WERI-Rb-1 (cell line): Measurements from ENCODE around the gene LDHAL6A.
"Not testable (repeated sequence)": the region's sequence is repeated elsewhere in the genome, so short reads cannot be mapped to it uniquely, and the experiment has no call there.

ENCODE experiments used
- DNase-seq: peaks from one replicate; pipeline ENCODE4 v3.0.0-alpha.2; 2020
- H3K27ac ChIP-seq: fragments of 250-450 bp; sonication (Bioruptor Pico); 2 replicates; pipeline ENCODE4 v1.5.1; 2020; ENCODE audit warnings: mild to moderate bottlenecking, moderate library complexity
- H3K27me3 ChIP-seq: fragments of 250-450 bp; sonication (Bioruptor Pico); 2 replicates; pipeline ENCODE4 v1.5.1; 2021; ENCODE audit warnings: mild to moderate bottlenecking, low read depth, moderate library complexity; ENCODE audit not compliant: insufficient read depth, severe bottlenecking
- H3K36me3 ChIP-seq: fragments of 250-450 bp; sonication (Bioruptor Pico); 2 replicates; pipeline ENCODE4 v1.5.1; 2020; ENCODE audit warnings: mild to moderate bottlenecking, moderate library complexity
- H3K4me3 ChIP-seq: 2 replicates; pipeline ENCODE4 v1.5.1; 2011; ENCODE audit warnings: low read depth, mild to moderate bottlenecking, control low read depth, low read length
- H3K9me3 ChIP-seq: fragments of 250-450 bp; sonication (Bioruptor Pico); 2 replicates; pipeline ENCODE4 v1.5.1; 2021; ENCODE audit warnings: mild to moderate bottlenecking, moderate library complexity; ENCODE audit not compliant: severe bottlenecking
- TF ChIP-seq, protein P1 (sequence below): IDR thresholded peaks from 2 replicates; pipeline ENCODE4 v1.5.1; 2011; ENCODE audit warnings: low read depth, mild to moderate bottlenecking, control low read depth, inconsistent platforms, low read length

LDHAL6A gene

DNA sequence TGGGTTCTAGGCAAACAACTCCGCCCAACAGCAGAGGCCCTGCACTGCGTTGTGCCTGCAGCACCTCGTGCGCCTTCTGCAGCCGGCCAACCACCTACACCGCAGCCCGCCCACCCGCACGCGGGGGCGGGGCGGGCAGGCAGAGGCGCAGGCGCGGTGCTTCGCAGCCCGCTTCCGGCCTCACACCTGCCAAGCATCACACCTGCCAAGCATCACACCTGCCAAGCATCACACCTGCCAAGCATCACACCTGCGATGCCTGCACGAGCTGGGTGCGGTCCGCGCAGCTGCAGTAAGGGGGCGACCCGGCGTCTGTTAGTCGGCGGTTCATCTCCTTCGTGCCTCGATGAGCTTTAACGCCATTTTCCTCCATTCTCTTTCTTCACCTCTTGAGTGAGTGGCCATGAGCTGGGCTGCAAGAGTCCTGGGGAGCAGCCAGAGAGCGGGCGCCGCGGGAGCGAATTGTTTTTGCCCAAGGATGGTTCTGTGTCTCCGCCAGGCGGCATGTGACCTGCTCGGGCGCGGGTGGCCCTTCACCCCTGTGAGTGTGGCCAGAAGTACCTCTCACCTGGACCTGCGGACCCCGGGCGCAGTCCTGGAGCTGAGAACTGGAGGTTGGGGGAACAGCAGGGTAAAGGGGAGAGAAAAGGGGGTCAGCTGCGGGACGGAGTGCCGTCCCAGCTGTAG is at the start of gene LDHAL6A:
Gene LDHAL6A (plus strand): TSS at position 171 of the 687 bp plus-strand sequence. CDS start 825 bp downstream, outside the sequence.
- no peak for DNase-seq
- H3K9me3 ChIP-seq, result no peaks in the 10 kb centered on the region
- TF ChIP-seq, protein P1, sequence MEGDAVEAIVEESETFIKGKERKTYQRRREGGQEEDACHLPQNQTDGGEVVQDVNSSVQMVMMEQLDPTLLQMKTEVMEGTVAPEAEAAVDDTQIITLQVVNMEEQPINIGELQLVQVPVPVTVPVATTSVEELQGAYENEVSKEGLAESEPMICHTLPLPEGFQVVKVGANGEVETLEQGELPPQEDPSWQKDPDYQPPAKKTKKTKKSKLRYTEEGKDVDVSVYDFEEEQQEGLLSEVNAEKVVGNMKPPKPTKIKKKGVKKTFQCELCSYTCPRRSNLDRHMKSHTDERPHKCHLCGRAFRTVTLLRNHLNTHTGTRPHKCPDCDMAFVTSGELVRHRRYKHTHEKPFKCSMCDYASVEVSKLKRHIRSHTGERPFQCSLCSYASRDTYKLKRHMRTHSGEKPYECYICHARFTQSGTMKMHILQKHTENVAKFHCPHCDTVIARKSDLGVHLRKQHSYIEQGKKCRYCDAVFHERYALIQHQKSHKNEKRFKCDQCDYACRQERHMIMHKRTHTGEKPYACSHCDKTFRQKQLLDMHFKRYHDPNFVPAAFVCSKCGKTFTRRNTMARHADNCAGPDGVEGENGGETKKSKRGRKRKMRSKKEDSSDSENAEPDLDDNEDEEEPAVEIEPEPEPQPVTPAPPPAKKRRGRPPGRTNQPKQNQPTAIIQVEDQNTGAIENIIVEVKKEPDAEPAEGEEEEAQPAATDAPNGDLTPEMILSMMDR, result no peak
- H3K27me3 ChIP-seq, result no peaks in the 10 kb centered on the region
- H3K27ac ChIP-seq, result no peak within 1 kb of the TSS
- H3K36me3 ChIP-seq, result no peaks in the 10 kb centered on the region
- no peak within 1 kb of the TSS for H3K4me3 ChIP-seq

DNA sequence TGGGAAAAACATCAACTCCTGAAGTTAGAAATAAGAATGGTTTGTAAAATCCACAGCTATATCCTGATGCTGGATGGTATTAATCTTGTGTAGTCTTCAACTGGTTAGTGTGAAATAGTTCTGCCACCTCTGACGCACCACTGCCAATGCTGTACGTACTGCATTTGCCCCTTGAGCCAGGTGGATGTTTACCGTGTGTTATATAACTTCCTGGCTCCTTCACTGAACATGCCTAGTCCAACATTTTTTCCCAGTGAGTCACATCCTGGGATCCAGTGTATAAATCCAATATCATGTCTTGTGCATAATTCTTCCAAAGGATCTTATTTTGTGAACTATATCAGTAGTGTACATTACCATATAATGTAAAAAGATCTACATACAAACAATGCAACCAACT is 48.3 kb upstream of the LDHAL6A start:
- not testable (repeated sequence) for H3K27me3 ChIP-seq, H3K27ac ChIP-seq, DNase-seq, H3K4me3 ChIP-seq, H3K9me3 ChIP-seq
- H3K36me3 ChIP-seq, result peaks cover 63% of the 10 kb centered on the region

DNA sequence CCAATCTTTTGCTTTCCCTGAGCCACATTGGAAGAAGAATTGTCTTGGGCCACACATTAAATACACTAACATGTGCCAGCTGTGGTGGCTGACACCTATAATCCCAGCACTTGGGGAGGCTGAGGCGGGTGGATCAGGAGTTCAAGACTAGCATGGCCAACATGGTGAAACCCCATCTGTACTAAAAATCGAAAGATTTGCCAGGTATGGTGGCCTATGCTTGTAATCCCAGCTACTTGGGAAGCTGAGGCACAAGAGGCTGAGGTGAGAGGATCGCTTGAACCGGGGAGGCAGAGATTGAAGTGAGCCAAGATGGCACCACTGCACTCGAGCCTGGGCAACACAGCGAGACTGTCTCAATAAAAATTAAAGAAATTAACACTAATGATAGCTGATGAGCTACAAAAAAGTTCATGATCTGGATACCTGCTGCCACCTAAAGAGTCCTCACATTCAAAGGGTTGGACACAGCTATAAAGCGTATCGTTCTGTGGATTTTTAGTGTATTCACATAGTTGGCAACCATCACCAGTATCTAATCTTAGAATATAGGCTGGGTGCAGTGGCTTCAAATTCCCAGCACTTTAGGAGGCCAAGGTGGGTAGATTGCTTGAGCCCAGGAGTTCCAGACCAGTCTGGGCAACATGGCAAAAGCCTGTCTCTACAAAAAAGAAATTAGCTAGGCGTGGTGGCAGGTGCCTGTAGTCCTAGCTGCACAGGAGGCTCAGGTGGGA is 46.9 kb upstream of the LDHAL6A start:
- Histone ChIP-seq H3K4me3 (no peak overlapping the region), H3K27me3 (no peaks in the 10 kb centered on the region), H3K27ac (no peak overlapping the region), H3K36me3 (peaks cover 50% of the 10 kb centered on the region), H3K9me3 (no peaks in the 10 kb centered on the region)
- DNase-seq, result no peak
- TF ChIP-seq, protein P1, result no peak

DNA sequence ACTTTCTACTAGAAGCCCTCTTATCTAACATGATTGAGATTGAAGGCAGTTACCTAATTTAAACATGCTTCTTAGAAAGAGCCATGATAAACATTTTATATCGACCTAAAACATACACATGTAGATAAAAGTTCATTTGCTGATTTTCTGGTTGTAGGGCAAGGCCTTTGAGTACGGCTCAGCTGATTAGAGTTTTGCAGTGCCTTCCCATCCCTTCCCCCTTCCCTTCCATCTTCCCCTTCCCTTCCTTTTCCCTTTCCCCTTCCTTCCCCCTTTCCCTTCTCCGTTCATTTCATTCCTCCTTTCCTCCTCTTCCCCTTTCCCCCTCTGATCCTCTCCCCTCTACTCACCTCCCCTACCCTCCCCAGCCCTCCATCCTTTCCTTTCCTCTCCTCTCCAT is 39.2 kb upstream of the LDHAL6A start:
- Histone ChIP-seq H3K9me3 (no peaks in the 10 kb centered on the region), H3K4me3 (no peak overlapping the region), H3K27ac (no peak overlapping the region), H3K27me3 (no peaks in the 10 kb centered on the region), H3K36me3 (no peaks in the 10 kb centered on the region)
- no peak for DNase-seq
- TF ChIP-seq, protein P1, result no peak

DNA sequence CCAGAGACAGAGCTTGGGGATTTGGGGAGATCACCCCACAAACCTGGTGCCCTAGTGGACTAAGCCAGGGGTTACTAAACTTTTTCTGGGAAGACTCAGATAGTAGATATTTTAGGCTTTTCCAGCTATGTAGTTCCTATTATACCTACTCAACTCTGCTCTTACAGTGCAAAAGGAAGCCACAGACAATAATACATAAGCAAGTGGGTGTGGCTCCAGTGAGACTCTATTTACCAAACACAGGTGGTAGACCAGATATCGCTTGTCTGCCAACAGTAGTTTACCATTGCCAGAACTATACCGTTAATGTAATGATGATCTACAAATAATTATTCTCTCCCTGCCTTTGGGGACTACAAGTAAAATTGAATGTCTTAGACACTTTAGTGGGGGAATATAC is 36.6 kb upstream of the LDHAL6A start:
- no peaks in the 10 kb centered on the region for H3K9me3 ChIP-seq
- no peak overlapping the region for H3K27ac ChIP-seq
- no peaks in the 10 kb centered on the region for H3K36me3 ChIP-seq
- H3K4me3 ChIP-seq, result no peak overlapping the region
- DNase-seq, result no peak
- TF ChIP-seq, protein P1, result no peak
- H3K27me3 ChIP-seq, result no peaks in the 10 kb centered on the region

DNA sequence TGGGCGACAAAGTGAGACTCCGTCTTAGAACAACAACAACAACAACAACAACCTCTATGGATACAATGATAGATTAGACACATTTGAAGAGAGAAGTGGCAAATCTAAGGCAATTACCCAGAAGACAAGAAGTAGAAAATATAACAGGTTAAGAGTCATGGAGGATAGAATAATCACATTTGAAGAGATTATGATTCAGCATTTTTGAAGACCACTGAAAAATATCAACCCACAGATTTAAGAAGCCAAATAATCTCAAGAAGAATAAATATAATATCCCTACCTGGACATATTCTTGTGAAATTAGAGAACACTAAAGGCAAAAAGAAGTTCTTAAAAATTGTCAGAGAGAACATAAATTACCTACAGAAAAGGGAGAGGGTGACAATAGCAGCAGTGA is 35.6 kb upstream of the LDHAL6A start:
- Histone ChIP-seq H3K4me3 (no peak overlapping the region), H3K9me3 (no peaks in the 10 kb centered on the region), H3K27ac (no peak overlapping the region), H3K27me3 (no peaks in the 10 kb centered on the region), H3K36me3 (no peaks in the 10 kb centered on the region)
- TF ChIP-seq, protein P1, result no peak
- no peak for DNase-seq
